ENCODE results near the gene LTA4H.

The LTA4H gene

GRCh38 chr12:96034621-96035282, 635 bp downstream of the LTA4H start:
- DNase-seq (ENCODE audit: low read depth) = no peak

DNA sequence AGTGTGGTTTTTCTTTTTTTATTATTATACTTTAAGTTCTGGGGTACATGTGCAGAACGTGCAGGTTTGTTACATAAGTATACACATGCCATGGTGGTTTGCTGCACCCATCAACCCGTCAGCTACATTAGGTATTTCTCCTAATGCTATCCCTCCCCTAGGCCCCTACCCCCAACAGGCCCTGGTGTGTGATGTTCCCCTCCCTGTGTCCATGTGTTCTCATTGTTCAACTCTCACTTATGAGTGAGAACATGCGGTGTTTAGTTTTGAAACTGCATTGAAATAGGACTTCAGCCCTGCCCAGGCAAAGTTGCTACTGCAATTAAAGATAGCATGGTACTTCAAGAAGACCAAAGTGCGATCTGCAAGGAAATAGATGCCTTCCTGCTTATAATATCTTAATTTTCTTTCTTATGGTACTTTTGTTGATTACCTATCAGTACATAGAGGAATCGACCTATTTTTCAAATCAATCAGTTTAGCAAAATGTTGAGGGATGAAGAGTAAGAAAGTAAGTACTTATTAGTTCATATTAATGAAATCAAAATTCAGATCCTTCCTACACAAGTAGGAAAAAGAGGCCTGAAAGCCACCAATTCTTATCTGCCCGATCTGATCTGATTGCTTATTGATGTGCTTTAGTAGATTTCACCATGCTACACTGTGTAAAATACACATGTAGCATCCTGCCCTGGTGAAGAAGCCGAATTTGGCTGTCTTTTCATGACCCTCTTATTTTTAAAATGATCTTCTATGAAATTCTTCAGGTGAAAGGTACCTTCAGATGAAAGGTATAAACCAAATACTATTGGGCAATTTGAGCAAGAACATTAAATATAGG, 1.6 kb downstream of the LTA4H start:
- no peak for DNase-seq (ENCODE audit: low read depth)

DNA sequence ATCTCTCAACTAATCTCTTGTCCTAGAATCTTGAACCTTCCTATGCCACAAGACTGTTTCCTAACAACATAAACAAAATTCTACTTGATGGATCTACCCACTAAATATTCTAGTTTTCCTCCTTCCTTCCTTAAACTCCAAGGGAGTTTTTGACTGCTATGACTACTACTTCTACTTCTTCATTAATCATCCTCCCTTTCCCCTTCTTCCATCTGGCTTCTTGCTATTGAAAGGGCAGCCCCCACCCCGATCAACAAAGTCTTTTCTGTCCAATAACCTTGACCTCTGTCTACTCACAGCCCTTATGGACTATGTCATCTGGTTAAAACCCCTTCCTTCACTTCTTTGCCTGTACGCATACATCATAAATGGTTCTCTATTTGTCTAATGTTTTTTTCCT, 5.6 kb downstream of the LTA4H start:
- no peak for DNase-seq (ENCODE audit: low read depth)

DNA sequence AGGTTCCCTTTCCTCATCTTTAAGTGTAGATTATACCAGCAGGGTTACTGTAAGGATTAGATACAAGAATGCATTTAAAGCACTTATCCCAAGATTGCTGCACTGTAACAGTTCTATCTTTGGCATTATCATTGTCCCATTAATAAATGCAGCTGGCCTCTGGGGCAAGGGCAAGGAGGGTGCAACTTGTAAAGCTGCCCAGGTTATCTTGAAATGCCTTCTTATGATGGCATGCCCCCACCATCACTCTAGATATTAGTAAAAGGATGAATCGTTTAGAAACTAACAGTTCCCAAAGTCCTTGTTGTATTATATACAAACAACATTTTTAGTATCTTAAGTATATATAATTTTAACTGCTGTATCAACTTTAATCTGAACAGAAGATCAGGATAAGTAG, 6.8 kb downstream of the LTA4H start:
- DNase-seq (ENCODE audit: low read depth) = no peak

GRCh38 chr12:96026331-96026730, 9.1 kb downstream of the LTA4H start:
- no peak for DNase-seq (ENCODE audit: low read depth)

DNA sequence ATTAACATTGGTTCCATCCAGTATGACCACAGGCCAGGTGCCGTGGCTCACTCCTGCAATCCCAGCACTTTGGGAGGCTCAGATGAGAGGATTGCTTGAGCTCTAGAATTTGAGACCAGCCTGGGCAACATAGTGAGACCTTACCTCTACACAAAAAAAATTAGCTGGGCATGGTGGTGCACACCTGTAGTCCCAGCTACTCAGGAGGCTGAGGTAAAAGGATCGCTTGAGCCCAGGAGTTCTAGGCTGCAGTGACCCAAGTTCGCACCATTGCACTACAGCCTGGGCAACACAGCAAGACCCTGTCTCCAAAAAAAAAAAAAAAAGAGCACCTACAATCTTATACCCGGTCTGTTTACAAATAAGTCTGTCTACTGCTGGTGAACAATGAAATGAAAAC, 9.9 kb downstream of the LTA4H start:
- DNase-seq (ENCODE audit: low read depth) = no peak

DNA sequence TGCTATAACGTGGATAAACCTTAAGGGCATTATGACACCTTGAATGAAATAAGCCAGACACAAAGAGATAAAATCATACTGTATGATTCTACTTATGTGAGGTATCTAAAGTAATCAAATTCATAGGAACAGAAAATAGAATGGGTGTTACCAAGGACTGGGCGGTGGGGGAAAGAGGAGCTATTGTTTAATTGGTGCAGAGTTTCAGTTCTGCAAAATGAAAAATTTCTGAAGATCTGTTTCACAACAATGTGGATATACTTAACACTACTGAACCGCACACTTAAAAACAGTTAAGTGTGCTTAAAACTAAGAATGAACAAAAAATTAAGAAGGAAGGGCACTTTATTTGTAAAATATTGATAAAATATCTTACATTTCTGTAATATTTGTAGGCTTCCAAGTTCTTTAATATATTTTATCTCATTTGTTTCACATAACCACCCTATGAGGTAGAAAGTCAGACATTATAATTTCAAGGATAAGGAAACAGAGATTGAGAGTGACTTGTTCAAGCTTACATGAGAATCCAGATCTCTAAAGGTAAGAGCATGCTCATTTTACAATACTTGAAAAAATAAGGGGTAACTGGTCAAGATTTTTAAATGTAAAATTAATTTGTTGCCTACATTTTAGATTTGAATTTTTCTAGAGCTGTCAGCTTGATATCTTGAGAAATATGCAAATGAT, 14.9 kb downstream of the LTA4H start:
- DNase-seq (ENCODE audit: low read depth) = no peak

DNA sequence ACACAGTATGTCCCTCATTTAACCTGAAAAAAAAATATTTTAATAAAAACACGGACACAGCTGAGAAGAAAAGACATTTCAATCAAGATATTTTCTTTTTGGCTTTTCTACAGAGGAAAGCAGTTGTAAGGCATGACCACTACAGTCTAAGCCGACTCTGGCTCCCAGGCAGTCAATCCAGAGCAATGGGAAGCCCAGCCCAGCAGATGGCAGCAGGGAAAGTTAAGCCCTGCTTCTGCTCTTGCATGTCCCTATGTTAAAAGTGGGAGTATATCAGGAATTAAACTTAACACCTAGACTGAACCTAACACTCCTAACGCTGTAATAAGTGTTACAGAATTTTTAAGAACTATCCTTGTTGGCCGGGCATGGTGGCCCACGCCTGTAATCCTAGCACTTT, 19.7 kb downstream of the LTA4H start:
- DNase-seq (ENCODE audit: low read depth) = no peak

- DNase-seq (ENCODE audit: low read depth) = no peak
Measured at GRCh38 chr12:96014943-96015599, 20.3 kb downstream of the LTA4H start.

- DNase-seq (ENCODE audit: low read depth) = no peak
Measured at GRCh38 chr12:96007729-96008128, 27.7 kb downstream of the LTA4H start.

- no peak for DNase-seq (ENCODE audit: low read depth)
Measured at GRCh38 chr12:96006727-96007126, 28.7 kb downstream of the LTA4H start.

- no peak for DNase-seq (ENCODE audit: low read depth)
Measured at GRCh38 chr12:96000858-96001257, 34.5 kb downstream of the LTA4H start.

DNA sequence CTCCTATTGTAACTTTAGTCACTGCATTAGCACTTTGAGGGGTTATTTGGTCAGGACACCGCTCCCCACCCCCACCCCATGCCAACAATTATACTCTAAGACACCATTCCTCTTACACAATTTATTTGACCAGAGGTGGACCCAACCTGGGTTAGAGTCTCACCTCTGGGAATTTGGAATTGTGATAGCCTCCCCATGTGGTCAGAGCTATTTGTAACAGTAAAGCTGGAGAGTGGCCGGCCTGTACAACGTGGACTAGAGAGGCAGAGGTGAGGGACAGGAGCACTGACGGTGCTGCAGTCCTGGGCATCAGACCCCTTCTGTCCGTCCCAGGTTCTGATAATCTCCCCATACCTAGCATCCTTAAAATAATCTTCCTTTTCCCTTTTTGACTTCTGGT, 35.9 kb downstream of the LTA4H start:
- DNase-seq (ENCODE audit: low read depth) = no peak

- no peak for DNase-seq (ENCODE audit: low read depth)
Measured at GRCh38 chr12:95998611-95999286, 36.6 kb downstream of the LTA4H start.

- DNase-seq (ENCODE audit: low read depth) = no peak
Measured at GRCh38 chr12:95997911-95998510, 37.4 kb downstream of the LTA4H start.

- no peak for DNase-seq (ENCODE audit: low read depth)
Measured at GRCh38 chr12:95997276-95997675, 38.1 kb downstream of the LTA4H start.

- no peak for DNase-seq (ENCODE audit: low read depth)
Measured at GRCh38 chr12:95996034-95996658, 39.2 kb downstream of the LTA4H start, which contains the start of gene HAL. Gene HAL, minus strand, starts transcription at chr12:95996344. Its CDS starts 434 bp downstream, at chr12:95995910.

DNA sequence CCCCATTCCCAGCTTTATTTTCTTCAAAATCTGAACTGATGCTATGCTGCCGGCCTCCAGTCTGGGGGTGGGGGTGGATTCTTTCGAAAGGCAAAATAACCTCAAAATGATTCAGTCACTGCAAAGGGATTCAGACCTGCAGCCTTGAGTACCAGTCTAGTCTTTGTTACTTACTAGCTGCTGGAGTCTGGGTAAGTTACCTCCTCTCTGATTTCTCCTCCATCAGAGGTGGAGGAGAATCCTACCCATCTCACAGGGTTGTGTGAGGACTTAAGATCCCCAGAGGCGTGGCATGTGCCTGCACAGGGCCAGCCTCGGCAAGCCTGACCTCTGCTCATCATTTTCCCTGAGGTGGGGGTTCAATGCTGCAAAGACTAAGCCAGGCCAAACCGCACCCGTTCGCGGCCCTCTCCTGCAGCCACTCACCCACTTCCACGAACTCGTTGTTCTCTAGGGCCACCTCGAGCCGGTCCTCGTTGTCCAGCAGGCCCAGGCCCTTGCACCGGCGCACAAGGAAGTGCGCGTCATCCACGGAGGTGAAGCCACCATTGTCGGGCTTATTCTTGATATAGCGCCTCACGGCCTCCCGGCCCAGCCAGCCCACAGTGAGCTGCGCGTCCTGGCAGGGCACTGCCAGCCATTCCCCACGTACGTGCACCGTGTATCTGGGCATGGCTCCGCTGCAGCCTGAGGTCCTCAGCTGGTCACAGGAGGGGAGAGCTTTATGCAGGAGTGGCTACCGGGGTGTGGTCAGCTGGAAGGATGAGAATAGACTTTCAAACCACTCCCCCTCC, 40.0 kb downstream of the LTA4H start:
- no peak for DNase-seq (ENCODE audit: low read depth)

- no peak for DNase-seq (ENCODE audit: low read depth)
Measured at GRCh38 chr12:95994476-95994875, 40.9 kb downstream of the LTA4H start.

GRCh38 chr12:95993907-95994306, 41.5 kb downstream of the LTA4H start:
- DNase-seq (ENCODE audit: low read depth) = no peak
